Stimulated activated CD8-positive, alpha-beta memory T cell treated with anti-CD3 and anti-CD28 coated beads, Interleukin-7, amount 100 ng/mL, for 24 hours (primary cell): Measurements from ENCODE around the gene FBXO38.

Experiments
- DNase-seq: peaks from one replicate; pipeline ENCODE4 v3.0.0-alpha.2; 2020; ENCODE audit warnings: low read depth

The FBXO38 gene, protein sequence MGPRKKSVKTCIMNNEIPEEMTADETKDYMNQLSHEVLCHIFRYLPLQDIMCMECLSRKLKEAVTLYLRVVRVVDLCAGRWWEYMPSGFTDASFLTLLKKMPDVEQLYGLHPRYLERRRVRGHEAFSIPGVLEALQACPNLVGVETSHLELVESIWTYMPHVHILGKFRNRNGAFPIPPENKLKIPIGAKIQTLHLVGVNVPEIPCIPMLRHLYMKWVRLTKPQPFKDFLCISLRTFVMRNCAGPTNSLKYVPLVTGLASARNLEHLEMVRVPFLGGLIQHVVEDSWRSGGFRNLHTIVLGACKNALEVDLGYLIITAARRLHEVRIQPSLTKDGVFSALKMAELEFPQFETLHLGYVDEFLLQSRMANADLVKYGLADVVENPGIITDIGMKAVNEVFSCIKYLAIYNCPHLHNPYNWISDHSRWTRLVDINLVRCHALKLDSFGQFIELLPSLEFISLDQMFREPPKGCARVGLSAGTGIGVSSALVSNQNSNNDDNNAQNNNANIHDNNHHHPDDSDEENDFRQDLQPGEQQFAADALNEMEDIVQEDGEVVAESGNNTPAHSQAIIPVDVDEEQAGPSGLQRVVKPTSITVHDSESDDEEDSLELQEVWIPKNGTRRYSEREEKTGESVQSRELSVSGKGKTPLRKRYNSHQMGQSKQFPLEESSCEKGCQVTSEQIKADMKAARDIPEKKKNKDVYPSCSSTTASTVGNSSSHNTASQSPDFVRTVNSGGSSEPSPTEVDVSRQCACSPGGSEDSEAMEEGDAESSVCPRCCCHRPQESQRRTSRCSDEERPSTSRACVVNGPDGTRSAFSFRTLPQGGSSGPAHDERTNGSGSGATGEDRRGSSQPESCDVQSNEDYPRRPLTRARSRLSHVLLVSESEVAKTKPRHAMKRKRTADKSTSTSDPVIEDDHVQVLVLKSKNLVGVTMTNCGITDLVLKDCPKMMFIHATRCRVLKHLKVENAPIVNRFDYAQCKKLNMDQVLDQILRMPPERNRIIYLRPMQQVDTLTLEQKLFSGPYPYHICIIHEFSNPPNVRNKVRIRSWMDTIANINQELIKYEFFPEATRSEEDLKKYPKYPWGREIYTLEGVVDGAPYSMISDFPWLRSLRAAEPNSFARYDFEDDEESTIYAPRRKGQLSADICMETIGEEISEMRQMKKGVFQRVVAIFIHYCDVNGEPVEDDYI

DNA sequence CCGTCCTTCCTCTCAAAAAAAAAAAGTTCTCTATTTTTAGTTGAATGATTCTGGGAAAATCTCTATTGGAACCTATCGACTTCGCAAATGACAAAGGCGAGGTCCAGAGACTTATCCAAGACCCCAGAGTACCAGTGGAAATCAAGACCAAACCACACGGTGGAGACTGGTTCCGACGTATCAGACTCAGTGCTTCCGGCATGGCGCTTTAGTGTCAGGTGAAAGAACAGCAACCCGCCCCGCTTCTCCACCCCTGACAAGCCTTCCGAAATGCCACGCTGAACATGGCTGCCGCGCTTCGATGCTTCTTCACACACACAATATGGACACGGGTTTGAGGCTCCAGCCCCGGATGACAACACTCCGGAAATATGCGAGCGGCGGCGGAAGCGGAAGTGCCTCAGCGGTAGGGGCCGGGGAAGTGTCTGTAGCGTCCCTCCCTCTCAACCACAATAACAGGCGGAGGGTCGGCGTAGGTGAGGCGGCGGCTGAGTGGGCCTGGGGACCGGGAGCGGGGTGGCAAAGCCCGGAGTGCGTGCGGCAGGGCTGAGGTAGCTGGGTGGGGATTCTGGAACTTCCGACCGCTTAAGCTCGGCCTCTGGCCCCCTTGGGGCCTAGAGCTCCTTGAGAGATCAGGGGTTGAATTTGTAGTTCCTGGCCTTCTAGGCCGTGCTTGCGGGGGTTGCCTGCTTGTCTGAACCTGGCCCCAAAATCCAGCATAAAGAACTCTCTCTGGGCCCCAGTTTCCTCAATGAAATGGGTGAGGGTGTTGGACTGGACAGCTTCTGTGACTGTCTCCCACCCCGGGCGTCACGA is at the start of gene FBXO38:
FBXO38 (plus strand) TSS at position 395 of the 816 bp plus-strand sequence. CDS start 10,819 bp downstream, outside the sequence.
- peak; percentile 94 for DNase-seq

GRCh38 chr5:148335259-148335658 is 48.5 kb upstream of the FBXO38 start, which contains the start of gene SPINK9:
Gene SPINK9, plus strand, starts transcription at chr5:148335559. Its CDS starts 55 bp downstream, at chr5:148335614.
- no peak for DNase-seq

- DNase-seq: no peak
Observed at GRCh38 chr5:148336704-148337435, 46.9 kb upstream of the FBXO38 start.

- DNase-seq: no peak
Observed at GRCh38 chr5:148342371-148343045, 41.2 kb upstream of the FBXO38 start.

DNA sequence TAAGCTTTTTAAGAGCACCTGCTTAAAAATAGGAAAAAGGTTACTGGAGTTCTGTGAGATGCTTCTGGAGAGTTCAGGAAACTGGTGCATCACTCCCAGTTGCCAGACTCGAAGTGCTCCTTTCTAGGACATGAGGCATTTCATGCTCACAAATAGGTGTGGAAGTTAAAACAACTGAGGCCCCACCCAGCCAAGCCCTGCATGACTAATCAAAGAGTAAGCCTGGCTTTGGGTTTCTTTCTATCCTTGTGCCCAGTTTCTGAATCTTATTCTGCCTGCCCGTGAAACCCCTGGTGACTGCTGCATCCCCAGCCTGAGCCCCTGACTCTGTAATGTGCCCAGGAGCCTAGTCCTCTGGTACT is 40.7 kb upstream of the FBXO38 start:
- no peak for DNase-seq

- DNase-seq: no peak
Observed at GRCh38 chr5:148343603-148344487, 39.9 kb upstream of the FBXO38 start.

DNA sequence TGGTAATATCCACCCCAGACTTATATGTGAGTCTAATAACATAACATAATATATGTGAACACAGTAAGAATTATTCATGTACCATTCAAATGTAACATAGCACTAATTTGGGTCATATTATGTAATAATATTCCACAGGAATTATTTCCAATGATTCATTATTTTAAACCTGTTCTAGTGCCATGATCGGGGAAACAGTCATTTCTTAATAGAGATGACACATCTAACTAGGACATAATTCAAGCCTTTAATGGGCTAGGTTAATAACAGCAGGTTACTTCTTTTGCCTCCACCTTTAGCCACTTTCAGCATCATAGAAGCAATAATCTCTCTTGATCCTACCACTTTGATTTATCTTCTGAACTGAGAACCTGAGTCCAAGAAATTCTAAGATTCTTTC is 36.1 kb upstream of the FBXO38 start:
- DNase-seq: no peak

DNA sequence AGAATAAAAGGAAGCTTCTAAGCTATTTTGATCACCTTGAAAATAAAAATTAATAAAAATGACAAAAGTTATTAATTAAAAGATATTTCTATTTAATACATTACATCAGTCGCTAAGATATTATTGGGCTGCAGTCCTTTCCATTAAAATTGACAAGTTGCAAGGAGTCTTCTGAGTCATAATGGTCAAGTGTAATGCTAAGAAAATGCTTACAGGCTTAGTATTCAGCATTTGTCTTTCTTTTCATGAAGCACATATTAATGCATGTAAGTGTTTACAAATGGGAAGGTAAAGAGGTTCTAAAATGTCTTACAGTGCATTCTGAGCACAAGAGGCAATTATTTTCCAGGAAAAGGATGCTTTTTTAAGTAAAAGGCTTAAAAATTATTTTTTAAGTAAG is 31.1 kb upstream of the FBXO38 start:
- no peak for DNase-seq

DNA sequence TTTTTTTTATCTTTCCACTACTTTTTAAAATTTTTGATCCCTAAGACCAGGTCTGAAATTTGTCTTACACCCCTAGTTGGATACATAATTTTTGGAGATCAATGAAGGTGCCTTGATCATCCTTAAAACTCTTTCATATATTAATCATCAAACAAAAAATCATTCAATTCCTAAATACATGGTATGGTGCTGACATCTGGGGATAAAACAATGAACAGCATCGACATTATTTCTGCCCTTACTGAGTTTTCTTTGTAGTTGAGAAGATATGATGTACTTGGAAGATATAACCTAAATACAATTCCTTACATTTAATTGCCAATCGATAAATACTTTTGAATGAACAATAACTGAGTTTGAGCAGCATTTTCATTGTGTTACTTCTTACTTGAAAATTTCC is 30.1 kb upstream of the FBXO38 start:
- no peak for DNase-seq

DNA sequence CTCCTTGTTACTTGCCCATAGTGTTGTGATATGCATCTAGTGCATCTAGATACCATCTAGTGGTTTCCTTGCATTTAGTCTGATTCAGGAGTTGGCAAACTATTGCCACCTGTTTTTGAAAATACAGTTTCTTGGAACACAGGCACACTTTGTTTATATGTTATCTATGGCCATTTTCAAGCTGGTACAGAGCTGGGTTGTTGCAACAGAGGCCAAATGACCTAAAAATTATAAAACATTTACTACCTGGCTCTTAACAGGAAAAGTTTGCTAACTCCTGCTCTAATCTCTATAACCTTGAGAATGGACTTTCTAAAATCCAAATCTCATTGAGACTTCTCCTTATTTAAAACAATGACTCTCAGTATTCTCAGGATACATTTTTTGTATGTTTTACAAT is 19.4 kb upstream of the FBXO38 start:
- DNase-seq: no peak

GRCh38 chr5:148368299-148368698 is 15.5 kb upstream of the FBXO38 start:
- DNase-seq: no peak

- no peak for DNase-seq
Observed at GRCh38 chr5:148372166-148372725, 11.5 kb upstream of the FBXO38 start.

GRCh38 chr5:148372893-148373292 is 10.9 kb upstream of the FBXO38 start:
- DNase-seq: no peak

DNA sequence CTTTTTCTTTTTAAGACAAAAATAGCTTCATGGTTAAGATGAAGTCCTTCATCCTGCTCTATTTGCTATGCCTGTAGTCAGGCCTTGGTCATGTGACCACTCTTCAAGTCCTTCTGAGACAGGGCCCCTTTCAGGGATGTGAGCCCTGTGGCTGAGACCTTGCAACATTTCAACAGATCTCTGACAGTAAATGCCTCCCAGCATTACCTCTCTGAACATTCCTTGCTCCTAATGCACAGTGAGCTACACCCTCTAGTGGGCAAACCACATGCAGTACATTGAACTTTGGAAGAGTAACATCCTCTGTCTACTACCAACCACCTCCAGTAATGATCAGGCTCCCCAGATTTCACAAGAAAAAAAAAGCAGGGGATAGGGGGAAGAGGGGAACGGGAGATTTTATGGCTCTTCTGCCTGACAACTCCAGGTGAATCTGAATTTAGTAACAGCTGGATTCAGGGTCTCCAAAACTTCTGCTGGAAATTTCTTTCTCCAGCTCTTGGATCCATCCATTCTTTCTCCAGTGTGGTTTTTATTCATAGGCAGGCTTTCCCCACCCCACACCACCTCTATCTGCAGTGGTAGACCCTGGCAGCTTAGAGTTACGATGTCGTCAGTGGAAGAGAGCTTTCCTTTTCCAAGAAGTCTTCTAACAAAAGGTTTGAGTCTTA is 8.9 kb upstream of the FBXO38 start:
- no peak for DNase-seq

DNA sequence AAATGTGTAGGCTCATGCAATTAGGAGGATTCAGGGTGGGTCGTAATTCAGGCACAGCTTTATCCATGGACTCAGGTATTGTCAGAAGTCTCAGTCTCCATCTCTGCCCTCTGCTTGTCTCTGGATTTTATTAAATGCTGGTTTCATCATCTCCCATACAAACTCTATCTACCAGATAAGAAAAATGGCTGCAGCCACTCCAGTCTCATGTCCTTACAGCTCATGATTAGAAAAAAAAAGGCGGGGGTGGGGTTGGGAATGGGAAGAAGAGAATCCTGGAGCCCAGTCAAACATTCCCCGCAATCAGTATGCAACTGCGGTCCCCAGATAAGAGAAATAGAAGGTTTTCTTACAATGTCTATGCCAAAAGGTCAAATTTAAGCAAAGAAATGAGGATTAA is 7.6 kb upstream of the FBXO38 start:
- DNase-seq: no peak

- no peak for DNase-seq
Observed at GRCh38 chr5:148378670-148379069, 5.1 kb upstream of the FBXO38 start.

DNA sequence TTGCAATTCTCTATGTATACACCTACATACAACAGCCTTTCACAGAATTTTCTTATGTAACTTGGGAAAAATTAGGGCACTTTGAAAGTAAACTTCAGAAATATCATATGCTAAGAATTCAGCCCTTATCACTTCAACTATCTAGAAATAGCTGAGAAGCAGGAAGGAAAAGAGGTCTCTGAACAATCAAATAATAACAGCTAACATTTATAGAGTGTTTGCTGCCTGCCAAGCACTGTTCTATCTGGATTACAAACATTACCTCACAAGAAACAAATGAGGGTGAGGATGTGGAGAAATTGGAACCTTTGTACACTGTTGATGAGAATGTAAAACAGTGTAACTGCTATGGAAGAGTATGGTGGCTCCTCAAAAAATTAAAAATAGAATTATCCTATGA is 4.4 kb upstream of the FBXO38 start:
- no peak for DNase-seq

DNA sequence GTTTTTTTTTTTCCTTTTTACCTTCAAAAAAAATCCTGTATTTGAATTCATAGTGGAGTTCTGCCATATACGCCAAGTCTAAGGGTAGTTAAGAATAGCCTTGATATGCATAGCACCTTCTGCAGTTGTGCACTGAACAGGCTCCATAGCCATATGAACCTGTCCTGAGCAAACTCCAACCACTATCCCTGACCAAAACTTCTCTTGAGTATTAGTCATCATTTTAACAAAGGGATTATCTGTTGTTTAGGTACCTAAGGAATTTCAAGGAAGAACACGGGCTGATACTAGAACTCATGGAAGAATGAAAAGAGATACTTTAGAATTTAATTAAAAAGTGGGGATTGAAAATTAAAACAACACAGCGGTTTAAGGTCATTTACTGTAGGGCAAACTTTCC is 1.9 kb upstream of the FBXO38 start:
- no peak for DNase-seq
